B cell (primary cell): ENCODE measurements around the gene TNFRSF6B. TPM values are rescaled to one million over a fixed set of nuclear protein-coding genes. Genes with fewer than 3 reads are reported as not detected.

Experiments
- ATAC-seq: fragments of 200-7000 bp; cut with Tn5 transposase; one replicate; pipeline ENCODE4 v1.10.0; 2021; ENCODE audit warnings: low read depth, mild to moderate bottlenecking, moderate number of reproducible peaks, moderate library complexity
- CTCF ChIA-PET: fragments of 350-600 bp; sonication (Branson Sonifier 250); formaldehyde crosslinking; loops from one replicate; lab custom pipeline; 2021; ENCODE audit warnings: antibody characterized with exemption, inconsistent platforms; lab: Charles Lee
- POLR2A ChIA-PET: fragments of 350-600 bp; sonication (Branson Sonifier 250); formaldehyde crosslinking; loops from one replicate; lab custom pipeline; 2021; ENCODE audit warnings: antibody characterized with exemption; lab: Charles Lee
- DNase-seq: peaks from one replicate; pipeline ENCODE4 v3.0.0; 2013
- H2AFZ ChIP-seq: 2 replicates; pipeline ENCODE4 v1.6.1; 2012; ENCODE audit warnings: mild to moderate bottlenecking, low read depth, low read length; ENCODE audit not compliant: insufficient read depth, poor library complexity, severe bottlenecking
- H3K27ac ChIP-seq, 2 donors: 1 replicate in 1 of 2; 2 replicates in 1 of 2; pipeline ENCODE4 v1.5.1; 2012 to 2013; ENCODE audit warnings: low read length in 2 of 2, mild to moderate bottlenecking in 2 of 2, moderate library complexity in 1 of 2
- H3K27me3 ChIP-seq, 4 experiments: fragments of 200-600 bp in 1 of 4; sonication (generic) in 1 of 4; replicated peaks in 1 of 4; 1 replicate in 2 of 4; 2 replicates in 2 of 4; pipeline versions ENCODE4 v1.6.1 to v1.7.0; 2013 to 2016; ENCODE audit warnings: low read length in 3 of 4, mild to moderate bottlenecking in 2 of 4, mixed read lengths in 1 of 4, moderate library complexity in 1 of 4; ENCODE audit not compliant: insufficient read depth in 4 of 4, control insufficient read depth in 3 of 4; ENCODE audit errors: control extremely low read depth in 1 of 4
- H3K36me3 ChIP-seq, 2 experiments: replicated peaks in 1 of 2; 1 replicate in 1 of 2; 2 replicates in 1 of 2; pipeline versions ENCODE4 v1.6.1 to v1.7.1; 2013; ENCODE audit warnings: low read length in 1 of 2; ENCODE audit not compliant: insufficient read depth in 2 of 2, control insufficient read depth in 1 of 2; ENCODE audit errors: control extremely low read depth in 1 of 2, extremely low read depth in 1 of 2
- H3K4me1 ChIP-seq, 2 donors: fragments of 200-600 bp in 1 of 2; sonication (generic) in 1 of 2; 1 replicate in 1 of 2; 2 replicates in 1 of 2; pipeline versions ENCODE4 v1.5.1 to v1.6.1; 2013 to 2017; ENCODE audit warnings: low read length in 2 of 2; ENCODE audit not compliant: control insufficient read depth in 2 of 2, insufficient read depth in 2 of 2
- H3K4me2 ChIP-seq: replicated peaks from 2 replicates; pipeline ENCODE3; 2012; ENCODE audit warnings: mild to moderate bottlenecking, low read depth, low read length; ENCODE audit not compliant: poor library complexity, severe bottlenecking
- H3K4me3 ChIP-seq, 5 experiments: fragments of 200-600 bp in 1 of 5; sonication (generic) in 1 of 5; 1 replicate in 3 of 5; 2 replicates in 2 of 5; pipeline versions ENCODE4 v1.5.1 to v1.7.0; 2011 to 2016; ENCODE audit warnings: low read length in 4 of 5, mild to moderate bottlenecking in 4 of 5, low read depth in 2 of 5, control low read depth in 1 of 5, moderate library complexity in 1 of 5; ENCODE audit not compliant: insufficient read depth in 1 of 5; ENCODE audit errors: control extremely low read depth in 1 of 5, extremely low read depth in 1 of 5
- H3K79me2 ChIP-seq: fragments of 200-600 bp; sonication (generic); one replicate; pipeline ENCODE4 v1.6.0; 2016; ENCODE audit warnings: low read length; ENCODE audit not compliant: control insufficient read depth, insufficient read depth
- H3K9ac ChIP-seq: fragments of 200-600 bp; sonication (generic); 2 replicates; pipeline ENCODE4 v1.6.1; 2017; ENCODE audit warnings: mild to moderate bottlenecking, low read length, moderate library complexity
- H3K9me3 ChIP-seq, 3 donors: one replicate each; pipeline versions ENCODE4 v1.6.1 to v1.7.1; 2013; ENCODE audit warnings: low read length in 2 of 3; ENCODE audit not compliant: control insufficient read depth in 2 of 3, insufficient read depth in 1 of 3; ENCODE audit errors: control extremely low read depth in 1 of 3
- H4K20me1 ChIP-seq: 2 replicates; pipeline ENCODE4 v1.6.0; 2012; ENCODE audit warnings: mild to moderate bottlenecking, low read length; ENCODE audit not compliant: insufficient read depth, control insufficient read depth, poor library complexity, severe bottlenecking
- H3K27ac Mint-ChIP-seq: one replicate; pipeline ENCODE4 v1.8.0; 2021; ENCODE audit warnings: mixed read lengths
- H3K27me3 Mint-ChIP-seq: one replicate; pipeline ENCODE4 v1.8.0; 2021; ENCODE audit warnings: mixed read lengths
- H3K4me1 Mint-ChIP-seq: one replicate; pipeline ENCODE4 v1.8.0; 2021; ENCODE audit warnings: mixed read lengths
- H3K4me3 Mint-ChIP-seq: one replicate; pipeline ENCODE4 v1.8.0; 2021; ENCODE audit warnings: mixed read lengths
- H3K9me3 Mint-ChIP-seq: one replicate; pipeline ENCODE4 v1.8.0; 2022; ENCODE audit warnings: mixed read lengths; ENCODE audit not compliant: insufficient read depth
- CTCF ChIP-seq: fragments of 200-600 bp; IDR thresholded peaks from one replicate; pipeline ENCODE4 v1.8.0; 2022; ENCODE audit warnings: antibody characterized with exemption, mild to moderate bottlenecking
- EZH2 ChIP-seq: IDR thresholded peaks from 2 replicates; pipeline ENCODE4 v1.6.1; 2012; ENCODE audit warnings: borderline replicate concordance, low read depth, mild to moderate bottlenecking, moderate library complexity, low read length; ENCODE audit not compliant: insufficient read depth, poor library complexity, severe bottlenecking
- WGBS: methylation state at CpG from one replicate; pipeline ENCODE4 v1.1.5; 2013; ENCODE audit warnings: missing lambda C conversion rate; ENCODE audit not compliant: insufficient coverage; 5-methylcytosine and 5-hydroxymethylcytosine counted together
- intact Hi-C: fragments of 100-400 bp; cut with micrococcal nuclease; formaldehyde crosslinking; loops from one replicate; pipeline ENCODE4 v1.10.0; 2022
- polyA plus RNA-seq: library from polyadenylated mRNA; depleted of rRNA; stranded (reverse); fragments of >200 nt; gene quantifications from 2 replicates; pipeline ENCODE4 v1.2.3, GENCODE V29; 2012
- total RNA-seq, 2 donors: library from RNA; stranded (reverse); fragments of 120-200 nt in 1 of 2; gene quantifications; 1 replicate in 1 of 2; 2 replicates in 1 of 2; pipeline versions ENCODE4 v1.2.3 to v1.2.4, GENCODE V29; 2013 to 2022

Gene TNFRSF6B
- total and polyA plus RNA-seq, 2 donors (not counting 1 experiment from before 2014, with no cell fraction given): 6.7 TPM; not detected in 1

GRCh38 chr20:63745961-63746731 is 49.7 kb downstream of the TNFRSF6B start:
- no peak for DNase-seq
- Histone ChIP-seq H3K9ac (no peak overlapping the region), H3K4me3 (no peak overlapping the region), H2AFZ (no peak overlapping the region), H4K20me1 (no peaks in the 10 kb centered on the region), H3K4me1 (peaks cover 0 to 2% of the 10 kb centered on the region in 2 donors), H3K27me3 (no peaks in the 10 kb centered on the region), H3K4me2 (no peak overlapping the region), H3K27ac (no peak overlapping the region), H3K9me3 (no peaks in the 10 kb centered on the region), H3K36me3 (peaks cover 0 to 4% of the 10 kb centered on the region in 2 experiments), H3K79me2 (no peaks in the 10 kb centered on the region)
- Mint-ChIP-seq H3K27me3 (no peaks in the 10 kb centered on the region), H3K4me1 (no peaks in the 10 kb centered on the region), H3K4me3 (no peak overlapping the region), H3K9me3 (no peaks in the 10 kb centered on the region), H3K27ac (no peak overlapping the region)
- ChIA-PET CTCF (no interaction called here), POLR2A (no interaction called here)
- intact Hi-C loops: no loop called here
- WGBS: 93% methylated on average over 22 of the region's 26 CpGs
- ATAC-seq: no peak
- TF ChIP-seq EZH2: no peak
- no peak for TF ChIP-seq CTCF

- Histone ChIP-seq H3K9ac (no peak overlapping the region), H3K9me3 (no peaks in the 10 kb centered on the region), H4K20me1 (no peaks in the 10 kb centered on the region), H3K27ac (no peak overlapping the region), H2AFZ (no peak overlapping the region), H3K79me2 (no peaks in the 10 kb centered on the region), H3K27me3 (no peaks in the 10 kb centered on the region), H3K4me1 (no peaks in the 10 kb centered on the region), H3K4me2 (no peak overlapping the region), H3K36me3 (peaks cover 0 to 4% of the 10 kb centered on the region in 2 experiments), H3K4me3 (no peak overlapping the region)
- intact Hi-C loops: no loop called here
- ChIA-PET CTCF (no interaction called here), POLR2A (interaction anchor here (0.6 kb wide), 1 partner anchor 333 kb away, joined by 3 read pairs; the partner anchor contains the start of gene RGS19)
- no peak for ATAC-seq
- H3K4me3 Mint-ChIP-seq: no peak overlapping the region
- no peaks in the 10 kb centered on the region for H3K9me3 Mint-ChIP-seq
- DNase-seq: no peak
- no peak overlapping the region for H3K27ac Mint-ChIP-seq
- TF ChIP-seq EZH2 (no peak), CTCF (no peak)
- no peaks in the 10 kb centered on the region for H3K27me3 Mint-ChIP-seq
- 96% methylated on average over 40 of the region's 47 CpGs for WGBS
- no peaks in the 10 kb centered on the region for H3K4me1 Mint-ChIP-seq
Observed at GRCh38 chr20:63746751-63747315, 50.4 kb downstream of the TNFRSF6B start.
